Endothelial cell (in vitro differentiated cells): Measurements from ENCODE around the gene HELZ. TPM values are rescaled to one million over a fixed set of nuclear protein-coding genes. Genes with fewer than 3 reads are reported as not detected.

Experiments used
- DNase-seq: peaks from one replicate; pipeline ENCODE4 v3.0.0; 2021; ENCODE audit warnings: low spot score
- H3K27ac Mint-ChIP-seq: one replicate; pipeline ENCODE4 v1.8.0; 2021; ENCODE audit warnings: mixed read lengths, inconsistent platforms; ENCODE audit not compliant: unreplicated experiment
- H3K27me3 Mint-ChIP-seq: one replicate; pipeline ENCODE4 v1.8.0; 2021; ENCODE audit warnings: mild to moderate bottlenecking, moderate library complexity, mixed read lengths, inconsistent platforms; ENCODE audit not compliant: unreplicated experiment
- H3K36me3 Mint-ChIP-seq: one replicate; pipeline ENCODE4 v1.8.0; 2021; ENCODE audit warnings: mild to moderate bottlenecking, low read depth, mixed read lengths, inconsistent platforms; ENCODE audit not compliant: unreplicated experiment
- H3K4me1 Mint-ChIP-seq: one replicate; pipeline ENCODE4 v1.8.0; 2021; ENCODE audit warnings: mild to moderate bottlenecking, mixed read lengths, inconsistent platforms; ENCODE audit not compliant: unreplicated experiment
- H3K4me3 Mint-ChIP-seq: one replicate; pipeline ENCODE4 v1.8.0; 2021; ENCODE audit warnings: mild to moderate bottlenecking, mixed read lengths, inconsistent platforms; ENCODE audit not compliant: unreplicated experiment
- H3K9me3 Mint-ChIP-seq: one replicate; pipeline ENCODE4 v1.8.0; 2021; ENCODE audit warnings: mixed read lengths, inconsistent platforms; ENCODE audit not compliant: unreplicated experiment
- total RNA-seq: library from RNA; stranded (reverse); fragmentation: NEBNext Ultra II Directional; extraction: Animal tissue kit (Norgen Biotek cat#: 25700); gene quantifications from one replicate; pipeline ENCODE4 v1.2.1, GENCODE V29; 2021; ENCODE audit not compliant: unreplicated experiment
- TF ChIP-seq, protein P1 (sequence below): fragments of 200-600 bp; sonication (generic); IDR thresholded peaks from one replicate; pipeline ENCODE4 v1.5.0; 2021; ENCODE audit warnings: antibody characterized with exemption; ENCODE audit not compliant: unreplicated experiment

Gene HELZ
- total RNA-seq, 1 donor from 2014 or later, result 57.0 TPM

DNA sequence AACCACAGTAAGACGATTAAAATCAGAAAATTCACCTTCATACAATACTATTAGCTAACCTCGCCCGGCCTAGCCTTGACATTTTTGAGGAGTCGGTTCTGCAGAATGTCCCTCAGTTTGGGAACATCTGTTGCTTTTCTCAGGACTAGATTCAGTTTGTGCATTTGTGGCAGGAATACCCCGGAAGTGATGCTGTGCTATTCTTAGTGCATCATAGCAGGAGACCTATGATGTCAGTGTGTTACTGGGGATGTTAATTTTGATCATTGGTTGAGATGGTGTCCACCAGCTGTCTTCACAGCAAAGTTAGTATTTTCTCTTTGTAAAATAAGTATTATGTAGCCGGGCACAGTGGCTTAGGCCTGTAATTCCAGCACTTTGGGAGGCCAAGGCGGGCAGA is 21.5 kb upstream of the HELZ start:
- no peak for DNase-seq
- Mint-ChIP-seq H3K36me3 (no peaks in the 10 kb centered on the region), H3K9me3 (no peaks in the 10 kb centered on the region), H3K4me1 (peaks cover 4% of the 10 kb centered on the region), H3K27me3 (no peaks in the 10 kb centered on the region), H3K27ac (no peak overlapping the region), H3K4me3 (no peak overlapping the region)
- TF ChIP-seq, protein P1, sequence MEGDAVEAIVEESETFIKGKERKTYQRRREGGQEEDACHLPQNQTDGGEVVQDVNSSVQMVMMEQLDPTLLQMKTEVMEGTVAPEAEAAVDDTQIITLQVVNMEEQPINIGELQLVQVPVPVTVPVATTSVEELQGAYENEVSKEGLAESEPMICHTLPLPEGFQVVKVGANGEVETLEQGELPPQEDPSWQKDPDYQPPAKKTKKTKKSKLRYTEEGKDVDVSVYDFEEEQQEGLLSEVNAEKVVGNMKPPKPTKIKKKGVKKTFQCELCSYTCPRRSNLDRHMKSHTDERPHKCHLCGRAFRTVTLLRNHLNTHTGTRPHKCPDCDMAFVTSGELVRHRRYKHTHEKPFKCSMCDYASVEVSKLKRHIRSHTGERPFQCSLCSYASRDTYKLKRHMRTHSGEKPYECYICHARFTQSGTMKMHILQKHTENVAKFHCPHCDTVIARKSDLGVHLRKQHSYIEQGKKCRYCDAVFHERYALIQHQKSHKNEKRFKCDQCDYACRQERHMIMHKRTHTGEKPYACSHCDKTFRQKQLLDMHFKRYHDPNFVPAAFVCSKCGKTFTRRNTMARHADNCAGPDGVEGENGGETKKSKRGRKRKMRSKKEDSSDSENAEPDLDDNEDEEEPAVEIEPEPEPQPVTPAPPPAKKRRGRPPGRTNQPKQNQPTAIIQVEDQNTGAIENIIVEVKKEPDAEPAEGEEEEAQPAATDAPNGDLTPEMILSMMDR, result no peak

DNA sequence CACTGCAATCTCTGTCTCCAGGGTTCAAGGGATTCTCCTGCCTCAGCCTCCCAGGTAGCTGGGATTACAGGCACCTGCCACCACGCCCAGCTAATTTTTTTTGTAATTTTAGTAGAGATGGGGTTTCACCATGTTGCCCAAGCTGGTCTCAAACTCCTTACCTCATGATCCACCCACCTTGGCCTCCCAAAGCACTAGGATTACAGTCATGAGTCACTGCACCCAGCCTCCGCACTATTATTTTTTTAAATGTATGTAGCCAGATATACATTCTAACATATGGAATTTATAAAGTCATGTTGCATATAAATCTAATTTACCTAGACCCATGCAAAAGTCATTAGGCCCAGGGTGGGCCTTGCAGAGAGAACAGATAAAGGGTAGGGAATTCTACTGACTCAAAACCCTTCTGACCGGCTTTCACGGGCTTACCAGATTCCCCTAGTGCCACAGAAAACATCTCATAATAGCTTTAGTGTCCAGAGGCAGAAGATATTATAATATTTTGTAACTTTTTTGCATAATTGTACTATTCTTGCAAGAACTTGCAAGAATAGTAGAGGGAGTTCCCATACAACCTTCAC is 20.5 kb upstream of the HELZ start:
- Mint-ChIP-seq H3K4me1 (peaks cover 4% of the 10 kb centered on the region), H3K9me3 (no peaks in the 10 kb centered on the region), H3K36me3 (no peaks in the 10 kb centered on the region), H3K27ac (no peak overlapping the region), H3K4me3 (no peak overlapping the region), H3K27me3 (no peaks in the 10 kb centered on the region)
- TF ChIP-seq, protein P1, result no peak
- no peak for DNase-seq

DNA sequence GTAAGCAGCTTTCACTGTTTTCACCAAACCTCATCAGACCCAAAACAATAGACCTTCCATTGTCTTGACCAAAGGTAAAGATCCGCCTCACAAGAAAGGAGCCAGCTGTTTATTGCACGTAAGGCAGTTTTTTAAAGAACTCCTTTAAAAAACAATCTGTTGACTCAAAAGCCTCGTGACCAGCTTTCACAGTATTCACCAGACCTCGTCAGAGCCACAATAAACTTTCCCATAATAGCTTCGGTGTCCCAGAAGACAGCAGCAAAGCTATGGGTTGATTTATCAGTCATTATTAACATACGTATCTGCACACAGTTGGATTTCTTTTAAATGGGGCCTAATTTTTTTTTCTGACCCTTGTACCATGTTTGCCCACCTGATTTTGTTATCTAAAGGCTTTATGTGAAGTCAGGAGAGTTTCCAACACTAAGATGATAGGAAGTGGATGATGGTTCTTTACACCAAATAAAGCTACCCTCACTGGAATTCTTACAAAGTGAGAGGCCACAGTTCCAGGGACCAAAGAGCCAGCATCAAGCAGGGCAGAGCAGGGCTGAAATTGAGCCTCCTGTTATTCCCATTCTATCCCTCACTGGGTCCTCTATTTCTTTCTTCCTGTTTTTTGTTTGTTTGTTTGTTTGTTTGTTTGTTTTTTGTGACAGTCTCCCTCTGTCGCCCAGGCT is 17.6 kb upstream of the HELZ start:
- no peak for DNase-seq
- Mint-ChIP-seq H3K4me3 (no peak overlapping the region), H3K36me3 (no peaks in the 10 kb centered on the region), H3K9me3 (no peaks in the 10 kb centered on the region), H3K27ac (no peak overlapping the region), H3K4me1 (peaks cover 16% of the 10 kb centered on the region), H3K27me3 (no peaks in the 10 kb centered on the region)
- TF ChIP-seq, protein P1, result no peak

DNA sequence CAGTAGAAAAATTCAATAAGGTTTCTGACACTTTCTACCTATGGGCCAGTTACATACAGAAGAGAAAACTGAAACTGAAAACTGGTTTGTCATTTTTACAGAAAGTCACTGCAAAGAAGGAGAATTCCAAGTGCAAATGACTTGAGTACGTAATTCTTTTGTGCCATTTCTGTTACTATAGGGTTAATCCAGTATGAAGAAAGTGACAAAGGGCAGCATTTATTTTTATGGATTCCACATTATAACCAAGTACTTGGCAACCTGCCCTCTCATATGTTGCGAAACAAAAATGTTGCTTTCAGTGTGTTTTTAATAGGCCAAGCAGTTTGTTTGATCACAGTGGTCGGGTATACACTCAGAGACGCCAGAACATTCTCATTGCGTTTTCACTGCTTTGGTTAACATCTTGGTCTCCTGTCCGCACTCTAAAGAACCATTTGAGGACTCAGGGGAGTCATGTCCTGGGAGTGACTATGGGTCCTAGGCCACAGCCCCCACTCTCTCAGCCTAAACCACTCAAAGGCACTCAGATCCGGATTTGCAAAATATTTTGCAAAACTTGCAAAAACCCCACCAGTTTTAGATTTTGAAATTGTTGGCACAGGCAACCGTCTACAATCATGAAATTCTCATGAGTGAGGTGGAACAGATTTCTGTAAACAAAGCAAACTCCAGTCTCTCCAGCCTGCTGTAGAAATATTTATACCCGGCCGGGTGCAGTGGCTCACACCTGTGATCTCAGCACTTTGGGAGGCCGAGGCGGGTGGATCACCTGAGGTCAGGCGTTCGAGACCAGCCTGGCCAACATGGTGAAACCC is 15.4 kb upstream of the HELZ start:
- Mint-ChIP-seq H3K4me1 (peaks cover 19% of the 10 kb centered on the region), H3K4me3 (peak overlapping the region; percentile 21), H3K36me3 (no peaks in the 10 kb centered on the region), H3K27me3 (no peaks in the 10 kb centered on the region), H3K27ac (no peak overlapping the region), H3K9me3 (no peaks in the 10 kb centered on the region)
- no peak for DNase-seq
- TF ChIP-seq, protein P1, result no peak
